AG08396 (cell line): ENCODE results near the gene SORCS1.

Experiments
- DNase-seq: peaks from one replicate; pipeline ENCODE4 v3.0.0; 2012; ENCODE audit warnings: low spot score, mixed read lengths

The SORCS1 gene

DNA sequence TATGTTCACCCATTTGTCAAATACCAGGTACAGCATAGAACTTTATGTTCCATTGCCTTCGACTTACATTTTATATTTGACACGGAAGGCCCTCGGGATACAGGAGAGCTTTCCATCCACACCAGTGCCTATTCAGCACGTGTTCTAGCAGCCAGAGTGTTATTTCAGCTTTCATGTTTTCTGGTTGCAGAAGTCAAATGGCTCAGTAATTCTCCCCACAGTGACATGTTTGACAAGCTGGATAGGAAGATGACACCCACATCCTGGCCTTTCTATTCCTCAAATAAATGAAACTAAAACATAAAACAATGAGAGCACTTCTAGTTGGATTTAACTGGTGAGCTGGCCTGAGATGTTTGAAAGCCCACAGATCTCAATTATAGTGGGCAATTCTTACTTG is 173.4 kb downstream of the SORCS1 start:
- no peak for DNase-seq

- no peak for DNase-seq
Observed at GRCh38 chr10:106987362-106987761, 177.1 kb downstream of the SORCS1 start.

DNA sequence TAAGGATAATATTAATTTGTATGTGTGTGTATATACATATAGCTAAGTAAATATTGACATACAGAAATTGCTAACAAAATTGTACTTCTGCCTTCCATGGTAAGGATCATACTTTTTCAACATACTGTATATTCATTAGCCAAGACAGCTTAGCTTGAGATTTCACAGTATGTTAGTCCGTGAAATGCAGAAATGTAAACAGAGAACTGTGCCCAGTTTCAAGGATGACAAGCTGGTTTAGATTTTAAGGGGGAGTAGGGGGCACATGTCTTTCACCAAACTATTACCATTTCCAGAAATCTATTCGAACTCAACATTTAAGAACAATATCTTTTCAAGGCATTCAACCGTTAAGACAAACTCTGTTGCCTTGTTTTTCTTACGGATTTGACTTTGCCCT is 182.2 kb downstream of the SORCS1 start:
- DNase-seq, result no peak

DNA sequence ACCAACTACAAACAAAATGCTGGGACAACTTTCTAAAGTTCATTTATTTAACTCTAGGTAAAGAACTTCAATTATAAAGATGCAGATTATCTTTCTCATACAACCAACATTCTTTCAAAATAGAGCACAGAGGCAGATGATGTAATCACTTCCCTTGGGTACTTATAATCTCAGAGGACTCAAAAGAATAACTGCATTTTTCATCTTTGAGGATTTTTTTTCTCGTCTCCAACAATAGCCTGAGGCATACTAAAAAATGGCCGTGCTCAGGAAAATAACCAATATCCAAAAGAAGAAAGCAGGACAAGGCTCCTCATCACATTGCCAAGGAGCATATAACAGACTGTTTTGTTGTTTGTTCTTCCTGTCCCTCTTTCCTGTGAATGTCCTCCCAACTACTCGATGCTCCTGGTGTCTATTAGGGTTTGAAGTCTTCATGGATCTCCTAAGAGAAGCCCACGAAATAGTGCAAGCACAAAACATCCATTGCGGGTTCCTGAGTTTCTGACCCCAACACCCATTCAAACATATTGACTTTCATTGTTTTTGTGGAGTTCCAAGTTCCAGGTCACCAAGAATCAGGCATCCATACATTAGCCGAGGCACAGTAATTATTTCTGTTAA is 182.9 kb downstream of the SORCS1 start:
- no peak for DNase-seq

DNA sequence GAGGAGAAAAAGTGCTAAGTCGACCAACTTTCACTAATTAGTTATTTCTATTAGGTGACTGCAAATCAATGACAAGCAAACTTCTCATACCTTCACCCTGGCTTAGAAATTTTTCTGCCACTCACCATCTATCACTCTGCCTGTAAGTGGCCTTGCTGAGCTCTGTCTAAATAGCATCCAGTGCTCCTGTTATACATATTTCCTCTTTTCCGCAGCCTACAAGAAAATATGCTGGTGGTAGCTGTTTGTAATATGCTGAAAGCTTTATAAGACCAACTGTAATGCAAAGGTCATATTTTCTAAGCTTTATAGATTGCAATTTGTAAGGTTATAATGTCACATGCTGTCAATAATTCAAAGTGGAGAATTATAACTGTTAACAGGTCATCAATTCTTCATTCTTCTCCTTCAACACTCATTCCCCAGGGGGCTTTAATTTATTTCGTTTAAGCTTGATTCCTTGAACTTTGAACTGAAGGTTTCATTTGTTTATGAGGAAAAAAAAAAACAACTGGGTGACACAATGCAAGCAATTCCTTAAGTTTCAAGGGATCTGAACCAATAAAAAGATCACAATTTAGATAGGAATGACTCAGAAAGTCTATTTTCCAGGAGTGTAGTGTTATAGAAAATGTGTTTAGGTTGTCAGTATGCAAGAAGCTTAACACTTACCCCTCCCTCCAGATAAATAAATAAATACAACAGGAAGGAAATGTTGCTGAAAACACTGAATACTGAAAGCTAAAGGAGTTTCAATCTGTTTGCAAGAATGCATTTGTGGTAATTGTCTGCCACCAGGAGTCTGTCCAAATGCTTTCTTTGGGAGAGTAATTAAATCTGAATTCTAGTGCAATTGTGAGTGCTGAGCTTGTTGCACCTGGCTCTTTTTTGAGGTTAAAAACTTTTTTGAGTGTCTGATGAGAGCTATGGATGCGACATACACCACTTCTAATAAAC is 183.7 kb downstream of the SORCS1 start:
- no peak for DNase-seq

DNA sequence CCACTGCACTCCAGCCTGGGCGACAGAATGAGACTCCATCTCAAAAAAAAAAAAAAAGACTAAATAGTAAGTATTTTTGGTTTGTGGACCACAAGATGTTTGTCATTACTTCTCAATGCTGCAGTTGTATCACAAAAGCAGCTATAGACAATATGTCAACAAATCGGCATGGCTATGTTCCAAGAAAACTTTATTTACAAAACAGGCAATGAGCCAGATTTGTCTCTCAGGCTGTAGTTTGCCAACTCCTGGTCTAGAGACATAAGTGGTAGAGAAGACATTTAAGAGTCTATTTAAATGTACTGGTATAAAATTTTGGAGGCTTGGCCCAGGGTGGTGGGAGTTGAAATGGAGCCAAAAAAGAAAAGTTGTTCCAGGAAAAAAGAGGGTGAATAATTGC is 185.8 kb downstream of the SORCS1 start:
- DNase-seq, result no peak

DNA sequence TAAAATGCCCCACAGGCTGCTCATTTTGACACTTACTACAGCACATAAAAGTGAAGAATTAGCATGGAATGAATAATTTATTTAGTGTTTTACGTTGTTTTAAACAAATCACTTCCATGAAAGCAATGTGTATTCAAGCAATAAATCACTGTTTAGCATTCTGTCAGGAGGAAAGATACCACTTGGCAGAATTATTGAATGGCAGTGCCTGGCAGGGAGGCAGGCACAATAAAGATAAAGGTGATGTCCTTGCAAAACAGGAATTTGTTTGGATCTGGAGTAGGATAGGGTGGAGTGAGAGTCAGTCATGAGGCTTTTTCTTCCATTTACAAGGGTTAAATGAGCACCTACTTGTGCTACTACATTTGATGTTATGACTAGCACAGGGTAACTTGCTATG is 190.8 kb downstream of the SORCS1 start:
- no peak for DNase-seq

GRCh38 chr10:106973288-106973687 is 191.2 kb downstream of the SORCS1 start:
- DNase-seq, result no peak

DNA sequence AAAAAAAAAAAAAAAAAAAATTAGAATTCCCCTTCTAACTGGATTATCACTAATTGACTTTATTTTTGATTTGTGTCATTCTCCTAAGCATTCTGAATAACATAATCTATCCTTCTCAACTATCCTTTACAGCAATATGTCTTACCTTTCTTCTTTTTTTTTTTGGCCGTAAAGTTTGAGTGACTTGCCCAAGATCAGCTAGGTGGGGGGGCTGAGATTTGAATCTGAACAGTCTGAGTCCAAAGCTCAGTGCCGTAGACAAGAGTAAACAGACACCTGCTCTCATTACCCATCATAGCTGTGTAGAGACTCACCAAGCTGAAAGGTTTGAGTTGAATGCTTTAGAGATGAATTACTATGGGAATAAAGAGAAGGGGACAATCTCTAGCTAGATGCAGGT is 192.1 kb downstream of the SORCS1 start:
- DNase-seq, result no peak

DNA sequence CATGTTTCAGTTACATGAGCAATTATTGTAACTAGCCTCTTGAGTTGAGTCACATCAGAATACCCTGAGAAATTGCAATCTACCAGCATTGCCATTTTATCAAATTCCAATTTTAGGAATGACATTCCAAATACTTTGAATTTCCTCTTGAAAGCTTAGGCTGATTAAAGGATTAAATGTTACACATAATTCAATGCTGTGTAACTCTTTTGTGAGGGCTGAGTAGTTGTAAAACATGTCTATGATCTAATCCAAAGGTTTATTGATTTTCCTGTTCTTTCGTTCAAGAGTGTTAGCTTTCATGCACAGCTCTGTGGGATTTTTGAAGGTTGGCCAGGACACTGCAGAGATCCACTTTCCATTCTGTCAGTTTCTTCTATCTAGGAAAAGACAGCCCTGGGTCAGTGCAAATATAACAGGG is 193.1 kb downstream of the SORCS1 start:
- DNase-seq, result no peak

- DNase-seq, result no peak
Observed at GRCh38 chr10:106967452-106967851, 197.1 kb downstream of the SORCS1 start.

DNA sequence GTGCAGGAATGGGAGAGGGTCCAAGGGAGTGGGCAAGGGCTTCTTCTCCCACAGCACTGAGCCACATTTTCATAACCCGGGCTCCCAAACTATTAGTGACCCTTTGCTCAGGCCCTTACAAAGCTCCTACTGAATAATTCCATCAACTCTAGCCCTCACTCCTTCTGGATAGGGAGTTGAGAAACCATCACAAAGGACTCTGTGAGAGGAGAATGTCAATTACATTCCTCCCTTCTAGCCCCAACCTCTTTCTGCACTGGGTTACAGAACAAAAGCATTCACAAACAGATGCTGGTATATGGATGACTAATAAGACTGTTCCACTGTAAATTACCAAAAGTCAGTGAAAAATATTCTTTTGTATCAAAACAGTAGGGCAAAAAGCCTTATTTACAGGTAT is 203.7 kb downstream of the SORCS1 start:
- no peak for DNase-seq

DNA sequence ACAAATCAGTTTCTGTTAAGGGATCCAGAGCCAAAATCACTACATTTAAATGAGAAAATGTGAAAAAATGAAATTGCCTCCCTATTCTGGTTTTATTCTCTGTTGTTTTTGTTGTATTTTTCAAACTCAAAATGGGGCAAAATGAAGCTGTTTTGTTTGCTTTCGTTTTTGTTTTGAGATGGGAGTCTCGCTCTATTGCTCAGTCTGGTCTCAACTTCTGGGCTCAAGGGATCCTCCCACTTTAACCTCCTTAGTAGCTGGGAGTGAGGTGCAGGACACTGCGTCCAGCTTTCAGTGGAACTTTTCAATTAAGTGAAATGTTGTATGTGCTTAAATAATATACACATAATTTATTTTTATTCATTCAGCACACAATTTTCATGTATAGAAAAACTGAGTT is 205.0 kb downstream of the SORCS1 start:
- DNase-seq, result no peak

GRCh38 chr10:106958589-106959361 is 205.7 kb downstream of the SORCS1 start:
- DNase-seq, result no peak

- DNase-seq, result no peak
Observed at GRCh38 chr10:106957823-106958588, 206.5 kb downstream of the SORCS1 start.

GRCh38 chr10:106956216-106956915 is 208.1 kb downstream of the SORCS1 start:
- no peak for DNase-seq

GRCh38 chr10:106955133-106955532 is 209.4 kb downstream of the SORCS1 start:
- DNase-seq, result no peak

GRCh38 chr10:106952033-106952432 is 212.5 kb downstream of the SORCS1 start:
- no peak for DNase-seq

DNA sequence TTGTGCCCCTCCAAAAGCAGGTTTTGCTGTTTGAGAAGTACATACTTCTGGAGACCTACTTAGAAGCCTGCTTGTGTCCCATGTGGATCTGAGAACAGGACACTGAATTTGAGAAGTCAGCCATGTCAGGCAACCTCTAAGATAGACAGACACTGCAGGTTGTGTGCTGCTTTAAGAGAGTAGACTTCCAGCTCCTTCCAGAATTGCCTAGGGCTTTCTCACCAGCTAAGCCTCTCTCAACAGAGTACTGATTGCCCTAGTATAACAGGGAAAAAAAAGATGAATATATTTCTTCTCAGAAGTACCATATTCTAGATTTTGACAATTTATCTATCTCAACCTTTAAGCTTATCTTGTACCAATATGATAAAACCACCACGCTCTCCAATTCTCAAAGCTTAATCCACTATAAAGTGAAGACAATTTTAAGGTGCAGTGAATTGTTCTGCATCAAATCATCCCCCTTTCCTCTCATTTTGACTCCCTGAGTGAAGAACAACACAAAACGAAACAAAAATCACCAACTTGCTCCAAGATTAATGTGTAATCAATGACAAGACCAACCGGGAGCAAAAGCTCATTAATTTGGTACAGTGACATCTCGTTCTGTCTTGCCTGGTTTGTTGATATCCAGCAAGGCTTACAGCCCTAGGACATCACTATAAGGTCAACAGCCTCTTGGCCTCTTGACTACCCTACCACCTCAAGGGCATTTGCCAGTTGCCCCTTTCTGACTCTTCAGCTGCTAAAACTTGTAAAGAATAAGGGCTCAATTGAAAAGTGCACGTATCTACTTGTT is 214.6 kb downstream of the SORCS1 start:
- no peak for DNase-seq

- DNase-seq, result no peak
Observed at GRCh38 chr10:106947643-106948042, 216.9 kb downstream of the SORCS1 start.
